Stimulated activated naive CD4-positive, alpha-beta T cell treated with Interleukin-2 at 50 U/mL for 16 hours (primary cell): ENCODE data around the gene TENT5C.

Source experiments
- DNase-seq: peaks from one replicate; lab custom pipeline; 2025; lab: John Stamatoyannopoulos, UW

The TENT5C gene

DNA sequence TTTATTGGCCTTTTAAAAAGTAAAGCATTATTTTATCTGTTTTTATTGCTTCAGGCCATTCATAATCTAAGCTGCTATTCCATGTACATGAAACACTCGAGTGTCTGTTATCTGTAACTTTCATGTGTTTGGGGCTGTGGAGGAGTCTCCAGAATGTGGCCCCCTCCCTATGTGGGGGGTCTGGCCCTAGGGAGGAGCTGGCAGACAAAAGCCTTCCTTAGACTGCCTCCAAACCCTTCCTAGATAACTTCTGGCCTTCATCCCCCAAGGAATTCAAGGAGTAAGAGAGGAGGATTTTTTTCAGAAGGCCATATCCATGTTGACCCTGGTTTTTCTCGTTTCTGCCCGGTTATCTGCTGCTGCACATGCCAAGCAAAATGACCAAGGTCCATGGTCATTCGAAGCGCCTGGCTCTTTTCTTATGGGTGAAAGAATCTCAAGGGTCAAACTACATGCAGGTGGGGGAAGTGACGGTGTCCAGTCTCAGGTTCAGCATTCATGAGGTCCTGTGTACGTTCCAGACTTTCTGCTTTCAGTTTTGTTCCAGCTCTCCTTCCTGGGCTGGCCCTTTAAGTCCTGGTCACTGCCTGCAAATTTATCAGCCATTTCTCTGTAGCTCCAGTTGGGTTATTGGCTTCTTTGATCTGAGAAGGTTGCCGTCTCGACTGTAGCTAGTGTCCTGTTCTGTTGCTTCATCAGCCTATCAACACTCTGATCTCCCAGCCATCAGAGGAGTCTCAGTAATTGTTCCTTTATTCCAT is 8.3 kb downstream of the TENT5C start:
- no peak for DNase-seq

- DNase-seq: no peak
Measured at GRCh38 chr1:117615474-117615873, 9.6 kb downstream of the TENT5C start.

GRCh38 chr1:117616356-117616755 is 10.5 kb downstream of the TENT5C start:
- no peak for DNase-seq

DNA sequence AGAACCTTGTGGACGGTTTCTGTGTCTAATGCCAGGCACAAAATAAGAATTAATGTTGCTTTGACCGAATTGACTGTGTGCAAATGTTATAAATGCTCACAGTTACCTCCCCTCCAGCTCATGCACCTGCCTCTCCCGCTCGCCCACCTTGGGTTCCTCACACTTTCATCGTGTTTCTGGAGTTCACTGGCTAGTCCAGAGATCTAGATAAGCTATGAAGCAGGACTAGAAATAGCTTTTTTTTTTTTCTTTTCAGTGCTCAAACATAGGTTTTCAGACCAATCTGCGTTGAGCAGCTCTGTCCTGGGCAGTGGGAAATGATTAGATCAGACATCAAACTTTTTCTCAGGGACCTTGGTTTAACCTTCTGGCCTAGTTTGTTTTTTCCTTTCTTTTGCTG is 11.1 kb downstream of the TENT5C start:
- DNase-seq: no peak

DNA sequence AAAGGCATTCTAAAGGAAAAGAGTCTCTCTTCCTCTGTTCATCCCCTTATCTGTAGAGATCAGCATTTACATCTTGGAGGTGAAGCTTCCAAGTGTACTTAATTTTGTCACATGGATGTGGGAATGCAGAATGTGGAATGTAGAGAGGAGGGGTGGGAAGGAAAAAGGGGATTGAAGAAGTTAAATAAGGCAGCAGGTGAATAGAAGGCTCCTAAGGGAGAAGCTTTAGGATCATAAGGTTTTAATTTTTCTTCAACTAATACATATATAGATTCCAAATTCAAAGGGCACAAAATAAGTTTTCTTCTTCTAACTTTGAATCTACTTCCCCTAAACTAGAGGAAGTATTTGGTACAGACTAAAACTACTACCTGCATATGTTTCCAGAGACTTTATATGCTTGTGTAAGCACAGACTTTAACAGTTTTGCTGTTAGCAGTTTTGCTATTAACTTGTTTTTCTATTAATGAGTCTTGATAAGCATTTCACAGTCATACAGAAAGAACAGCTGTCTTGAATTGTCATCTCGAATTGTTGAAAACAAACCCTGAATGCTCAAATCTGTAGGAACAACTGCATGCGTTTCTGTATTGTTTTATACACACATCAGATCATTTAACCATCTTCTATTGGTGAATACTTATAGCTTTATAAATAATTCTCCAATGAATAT is 12.7 kb downstream of the TENT5C start:
- DNase-seq: no peak

GRCh38 chr1:117620440-117620839 is 14.6 kb downstream of the TENT5C start:
- no peak for DNase-seq

DNA sequence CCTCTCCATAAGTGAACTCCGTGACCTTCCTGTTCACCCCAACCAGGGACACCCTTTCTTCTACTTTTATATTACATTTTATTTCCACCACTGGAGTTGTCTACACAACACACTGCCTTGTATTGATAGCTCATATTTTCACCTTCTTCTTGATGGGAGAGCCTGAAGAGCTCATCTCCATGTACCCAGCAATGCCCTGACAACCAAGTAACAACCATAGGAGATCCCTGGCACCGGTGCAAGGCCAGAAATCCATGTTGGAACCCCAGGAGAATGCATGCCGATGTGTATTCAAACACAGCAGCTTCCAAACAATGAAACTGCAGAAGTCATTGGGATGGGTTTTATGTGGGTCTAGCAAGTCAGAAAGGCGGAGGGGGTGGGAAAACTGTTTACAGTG is 15.5 kb downstream of the TENT5C start:
- no peak for DNase-seq

- no peak for DNase-seq
Measured at GRCh38 chr1:117622726-117623125, 16.9 kb downstream of the TENT5C start.

DNA sequence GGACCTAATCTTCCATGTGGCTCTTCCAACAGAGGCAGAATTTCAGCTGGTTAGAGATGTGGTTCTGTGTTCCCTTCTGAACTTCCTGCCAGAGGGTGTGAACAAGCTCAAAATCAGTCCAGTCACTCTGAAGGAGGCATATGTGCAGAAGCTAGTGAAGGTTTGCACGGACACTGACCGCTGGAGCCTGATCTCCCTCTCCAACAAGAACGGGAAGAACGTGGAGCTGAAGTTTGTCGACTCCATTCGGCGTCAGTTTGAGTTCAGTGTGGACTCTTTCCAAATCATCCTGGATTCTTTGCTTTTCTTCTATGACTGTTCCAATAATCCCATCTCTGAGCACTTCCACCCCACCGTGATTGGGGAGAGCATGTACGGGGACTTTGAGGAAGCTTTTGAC is 17.3 kb downstream of the TENT5C start:
- no peak for DNase-seq

GRCh38 chr1:117623698-117624097 is 17.9 kb downstream of the TENT5C start:
- DNase-seq: no peak

DNA sequence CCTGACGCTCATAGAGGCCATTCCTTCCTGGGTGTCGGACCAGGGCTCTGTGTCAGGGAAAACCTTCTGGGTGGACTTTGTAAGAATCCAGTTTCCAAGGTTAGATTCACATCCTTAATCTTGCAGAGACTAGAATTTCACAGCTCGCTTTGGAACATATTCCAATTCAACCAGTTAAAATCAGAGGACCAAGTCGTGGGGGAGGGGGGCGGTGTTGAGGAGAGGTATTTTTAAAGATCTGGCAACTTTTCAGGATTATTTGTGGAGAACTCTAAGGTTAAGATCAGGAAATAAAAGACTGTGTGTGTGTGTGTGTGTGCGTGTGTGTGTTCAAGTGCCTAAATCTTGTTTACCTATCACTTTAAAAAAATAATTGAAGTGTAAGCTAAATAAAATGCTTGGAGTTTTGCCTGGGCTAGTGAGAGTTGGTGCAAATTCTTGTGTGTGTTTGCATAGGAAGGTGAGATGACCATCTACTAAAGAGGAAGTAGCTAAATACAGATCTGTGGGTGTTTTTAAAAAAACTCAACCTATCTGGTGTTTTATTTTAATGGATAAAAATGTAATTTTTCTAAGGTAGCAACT is 21.8 kb downstream of the TENT5C start:
- no peak for DNase-seq

- no peak for DNase-seq
Measured at GRCh38 chr1:117628343-117628742, 22.5 kb downstream of the TENT5C start.

DNA sequence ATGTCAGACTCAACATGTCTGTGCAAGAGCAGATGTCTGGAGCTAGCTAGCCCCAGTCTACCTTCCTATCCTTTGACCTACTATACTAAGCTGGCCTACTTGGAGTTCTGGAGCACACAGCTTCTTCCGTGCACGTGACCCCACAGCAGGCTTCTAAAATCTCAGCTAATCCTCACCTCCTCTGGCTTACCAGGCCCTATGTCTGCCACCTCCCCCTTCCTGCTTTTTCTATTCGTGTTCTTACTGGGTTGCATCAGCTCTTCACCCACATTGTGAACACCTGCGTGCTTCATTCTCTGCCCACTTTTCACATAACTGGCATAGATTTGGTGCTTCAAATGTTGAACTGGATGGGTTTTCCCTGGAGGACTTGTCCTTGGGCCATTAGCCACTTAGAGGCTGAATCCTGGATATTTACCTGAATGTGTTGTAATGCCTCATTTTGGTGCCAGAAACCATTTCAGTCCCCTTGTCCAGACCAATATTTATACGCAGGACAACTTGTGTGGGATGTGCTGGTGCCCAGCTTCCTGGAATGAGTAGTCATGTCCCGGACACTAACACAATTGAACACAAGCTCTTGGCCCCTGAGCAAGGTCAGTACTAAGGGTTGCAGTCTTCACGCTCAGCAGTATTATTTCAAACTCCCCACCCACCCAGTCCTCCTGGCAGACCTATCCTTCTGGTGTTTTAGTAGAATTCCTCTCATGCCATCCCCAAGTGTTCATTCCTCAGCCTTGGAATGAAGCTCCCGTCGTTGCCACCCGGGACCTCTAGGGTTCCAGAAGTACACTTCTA is 24.0 kb downstream of the TENT5C start:
- no peak for DNase-seq

- no peak for DNase-seq
Measured at GRCh38 chr1:117630423-117630998, 24.7 kb downstream of the TENT5C start.

GRCh38 chr1:117631359-117632160 is 25.7 kb downstream of the TENT5C start:
- DNase-seq: no peak

DNA sequence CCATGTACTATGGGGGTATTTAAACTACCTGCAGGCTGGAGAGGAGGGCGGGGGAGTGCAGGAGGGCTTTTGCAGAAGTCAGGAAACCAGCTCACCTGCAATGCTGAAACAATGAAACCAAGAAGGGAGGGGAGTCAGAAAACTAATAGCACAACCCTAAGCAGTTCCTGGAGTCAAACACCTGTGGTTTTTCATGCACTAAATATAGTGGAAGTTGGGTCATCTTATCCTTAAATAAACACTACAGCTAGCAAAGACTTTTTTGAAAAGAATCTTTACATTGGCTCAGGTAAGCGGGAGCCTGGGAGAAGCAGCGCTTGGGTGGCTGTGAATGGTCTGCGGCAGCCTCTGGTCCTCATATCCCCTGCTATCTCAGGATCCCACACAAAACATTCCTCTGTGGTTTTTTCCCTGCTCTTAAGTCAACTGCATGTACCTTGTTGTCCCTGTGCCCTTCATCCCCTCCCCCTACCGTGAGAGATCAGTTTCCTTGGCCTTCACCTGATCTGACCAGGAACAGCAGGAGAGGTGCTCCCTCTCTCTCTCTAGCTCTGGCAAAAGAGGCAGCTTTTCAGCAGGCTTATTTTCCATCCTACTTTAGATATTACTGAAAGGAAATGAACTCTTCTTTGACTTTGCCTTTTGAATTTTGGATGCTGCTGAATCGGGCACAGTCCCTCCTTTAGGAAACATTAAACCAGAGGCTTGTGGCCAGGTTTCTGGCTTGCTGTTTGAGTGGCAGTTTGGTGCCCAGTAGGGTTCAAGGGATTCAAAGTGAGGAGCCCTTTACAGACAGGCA is 26.6 kb downstream of the TENT5C start:
- no peak for DNase-seq

DNA sequence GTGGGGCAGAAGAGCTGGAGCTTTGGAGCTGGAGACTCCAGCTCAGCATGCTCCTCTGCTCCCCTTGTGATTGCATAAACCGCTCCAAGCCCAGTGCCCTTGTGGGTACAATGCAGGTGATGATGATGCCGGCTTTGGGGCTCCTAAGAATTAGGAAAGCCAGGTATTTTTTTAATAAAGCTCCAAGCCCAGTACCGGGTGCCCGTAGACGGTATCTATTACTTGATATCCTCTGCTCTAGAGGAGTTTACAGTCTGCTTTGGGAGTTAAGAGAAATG is 27.2 kb downstream of the TENT5C start:
- DNase-seq: no peak

DNA sequence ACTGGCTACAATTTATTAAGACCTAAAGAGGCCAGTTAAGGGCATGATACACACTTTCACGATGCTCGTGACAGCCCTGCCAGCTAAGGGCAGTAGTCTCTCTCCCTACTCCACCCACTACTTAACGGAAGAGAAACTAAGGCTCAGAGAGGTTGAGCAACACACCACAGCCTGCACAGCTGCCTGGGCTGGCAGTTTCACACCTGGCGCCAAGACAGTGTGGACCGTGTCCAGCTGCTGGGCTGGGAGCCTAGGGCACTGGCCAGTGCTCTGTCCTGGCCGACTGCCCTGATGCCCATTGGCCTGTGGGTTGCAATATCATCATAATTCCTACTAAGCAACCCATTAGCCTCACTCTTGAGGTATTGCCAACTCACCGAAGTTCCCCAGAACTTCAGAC is 27.6 kb downstream of the TENT5C start:
- no peak for DNase-seq

GRCh38 chr1:117633936-117634335 is 28.1 kb downstream of the TENT5C start:
- DNase-seq: no peak

- DNase-seq: no peak
Measured at GRCh38 chr1:117634631-117635030, 28.8 kb downstream of the TENT5C start.

- no peak for DNase-seq
Measured at GRCh38 chr1:117635805-117636204, 30.0 kb downstream of the TENT5C start.
